Suprapubic skin (tissue), 4 donors: ENCODE measurements around the gene CEP131. TPM values are rescaled to one million over a fixed set of nuclear protein-coding genes. Genes with fewer than 3 reads are reported as not detected.

Experiments used
- DNase-seq, 2 donors: peaks; one replicate each; pipeline ENCODE4 v3.0.0-alpha.2; 2019; ENCODE audit warnings: low spot score in 2 of 2
- H3K27ac ChIP-seq: fragments of 200-600 bp; sonication (generic); one replicate; pipeline ENCODE4 v1.5.1; 2019
- H3K27me3 ChIP-seq: fragments of 200-600 bp; sonication (generic); one replicate; pipeline ENCODE4 v1.5.1; 2019
- H3K36me3 ChIP-seq: fragments of 200-600 bp; sonication (generic); one replicate; pipeline ENCODE4 v1.5.1; 2019
- H3K4me1 ChIP-seq: fragments of 200-600 bp; sonication (generic); one replicate; pipeline ENCODE4 v1.5.1; 2019
- H3K4me3 ChIP-seq: fragments of 200-600 bp; sonication (generic); one replicate; pipeline ENCODE4 v1.5.1; 2019; ENCODE audit warnings: mild to moderate bottlenecking
- H3K9me3 ChIP-seq: fragments of 200-600 bp; sonication (generic); one replicate; pipeline ENCODE4 v1.5.1; 2019
- EP300 ChIP-seq: sonication (generic); formaldehyde crosslinking; IDR thresholded peaks from one replicate; pipeline ENCODE4 v1.6.1; 2017; ENCODE audit warnings: antibody characterized with exemption
- POLR2A ChIP-seq, 2 donors: fragments of 450-650 bp; IDR thresholded peaks; one replicate each; pipeline ENCODE4 v1.6.1; 2017; ENCODE audit warnings: antibody characterized with exemption in 2 of 2, mild to moderate bottlenecking in 2 of 2, moderate library complexity in 2 of 2
- POLR2AphosphoS5 ChIP-seq, 3 donors: sonication (generic); formaldehyde crosslinking; IDR thresholded peaks; one replicate each; pipeline ENCODE4 v1.6.1; 2017; ENCODE audit warnings: antibody characterized with exemption in 3 of 3
- WGBS: methylation state at CpG from one replicate; pipeline ENCODE4 v1.1.5; 2018; 5-methylcytosine and 5-hydroxymethylcytosine counted together
- total RNA-seq, 4 donors: library from RNA; depleted of rRNA; stranded (reverse); fragments of >200 nt; gene quantifications; one replicate each; pipeline ENCODE4 v1.1.0, GENCODE V29; 2016
- TF ChIP-seq, protein P1 (sequence below), 2 donors: fragments of 200-600 bp in 1 of 2; fragments of 450-650 bp in 1 of 2; sonication (generic) in 1 of 2; IDR thresholded peaks; one replicate each; pipeline ENCODE4 v1.5.1; 2016 to 2019; ENCODE audit warnings: antibody characterized with exemption in 2 of 2, mild to moderate bottlenecking in 1 of 2, moderate library complexity in 1 of 2

CEP131 gene
- total RNA-seq, 4 donors from 2014 or later: 4.2 to 9.5 (median 8.0) TPM

DNA sequence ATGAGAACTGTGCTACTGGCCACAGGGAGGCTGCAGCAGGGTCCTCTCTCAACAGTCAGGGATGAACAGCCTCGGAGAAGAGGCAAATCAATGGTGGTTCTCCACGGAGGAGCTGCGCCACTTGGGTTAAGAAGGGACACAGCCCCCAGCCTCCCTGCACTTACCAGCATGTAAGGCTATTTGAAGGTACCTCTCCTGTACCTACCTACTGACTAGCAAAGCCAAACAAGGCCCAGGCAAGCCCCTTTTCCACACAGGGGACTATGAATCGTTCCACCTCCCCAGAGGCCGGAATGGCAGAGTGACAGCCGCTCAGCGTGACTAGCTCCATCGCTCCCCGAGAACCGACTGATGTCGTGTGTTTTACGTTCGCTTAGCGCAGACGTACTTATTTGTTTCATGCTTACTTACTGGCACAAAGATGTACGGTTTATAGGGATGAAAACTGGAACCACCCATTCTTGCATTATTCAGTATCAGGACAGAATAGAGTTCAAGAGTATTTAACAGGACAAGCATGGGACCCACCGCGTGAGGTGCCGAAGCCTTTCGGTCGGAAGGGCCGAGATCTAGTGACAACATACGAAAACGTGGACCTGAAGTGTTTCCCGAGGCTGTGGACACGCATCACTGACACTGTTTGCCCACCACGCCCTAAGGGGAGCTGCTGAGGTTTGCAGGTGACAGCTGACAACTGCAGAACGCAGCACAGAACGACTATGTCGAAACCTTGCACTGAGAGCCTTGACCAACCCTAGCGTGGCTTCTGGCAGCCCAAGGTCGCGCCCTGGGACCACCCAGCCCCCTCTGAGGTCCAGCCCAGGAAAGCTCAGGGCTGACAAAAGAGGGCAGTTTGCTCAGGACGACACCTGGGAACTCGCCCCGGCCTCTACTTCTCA lies 15.1 kb upstream of the CEP131 start:
- WGBS: 43% methylated on average over 32 of the region's 36 CpGs
- Histone ChIP-seq H3K9me3 (no peaks in the 10 kb centered on the region), H3K36me3 (peaks cover 18% of the 10 kb centered on the region), H3K4me1 (peaks cover 45% of the 10 kb centered on the region), H3K27ac (no peak overlapping the region), H3K27me3 (no peaks in the 10 kb centered on the region), H3K4me3 (peak overlapping the region; percentile 90)
- no peak for DNase-seq
- TF ChIP-seq POLR2AphosphoS5 (IDR thresholded peaks at IDR 0.05): no peak

- DNase-seq: no peak
- H3K36me3 ChIP-seq: peaks cover 28% of the 10 kb centered on the region
- H3K9me3 ChIP-seq: no peaks in the 10 kb centered on the region
- no peaks in the 10 kb centered on the region for H3K27me3 ChIP-seq
- TF ChIP-seq POLR2A (IDR thresholded peaks at IDR 0.05): no peak
- no peak for TF ChIP-seq POLR2AphosphoS5 (IDR thresholded peaks at IDR 0.05)
- no peak for TF ChIP-seq EP300
- TF ChIP-seq, protein P1, sequence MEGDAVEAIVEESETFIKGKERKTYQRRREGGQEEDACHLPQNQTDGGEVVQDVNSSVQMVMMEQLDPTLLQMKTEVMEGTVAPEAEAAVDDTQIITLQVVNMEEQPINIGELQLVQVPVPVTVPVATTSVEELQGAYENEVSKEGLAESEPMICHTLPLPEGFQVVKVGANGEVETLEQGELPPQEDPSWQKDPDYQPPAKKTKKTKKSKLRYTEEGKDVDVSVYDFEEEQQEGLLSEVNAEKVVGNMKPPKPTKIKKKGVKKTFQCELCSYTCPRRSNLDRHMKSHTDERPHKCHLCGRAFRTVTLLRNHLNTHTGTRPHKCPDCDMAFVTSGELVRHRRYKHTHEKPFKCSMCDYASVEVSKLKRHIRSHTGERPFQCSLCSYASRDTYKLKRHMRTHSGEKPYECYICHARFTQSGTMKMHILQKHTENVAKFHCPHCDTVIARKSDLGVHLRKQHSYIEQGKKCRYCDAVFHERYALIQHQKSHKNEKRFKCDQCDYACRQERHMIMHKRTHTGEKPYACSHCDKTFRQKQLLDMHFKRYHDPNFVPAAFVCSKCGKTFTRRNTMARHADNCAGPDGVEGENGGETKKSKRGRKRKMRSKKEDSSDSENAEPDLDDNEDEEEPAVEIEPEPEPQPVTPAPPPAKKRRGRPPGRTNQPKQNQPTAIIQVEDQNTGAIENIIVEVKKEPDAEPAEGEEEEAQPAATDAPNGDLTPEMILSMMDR (IDR thresholded peaks at IDR 0.05): no peak
- H3K4me3 ChIP-seq: no peak overlapping the region
- no peak overlapping the region for H3K27ac ChIP-seq
- peaks cover 44% of the 10 kb centered on the region for H3K4me1 ChIP-seq
- 84% methylated on average over 19 of the region's 21 CpGs for WGBS
These were observed 14.0 kb upstream of the CEP131 start for GRCh38 chr17:81236784-81237183.

DNA sequence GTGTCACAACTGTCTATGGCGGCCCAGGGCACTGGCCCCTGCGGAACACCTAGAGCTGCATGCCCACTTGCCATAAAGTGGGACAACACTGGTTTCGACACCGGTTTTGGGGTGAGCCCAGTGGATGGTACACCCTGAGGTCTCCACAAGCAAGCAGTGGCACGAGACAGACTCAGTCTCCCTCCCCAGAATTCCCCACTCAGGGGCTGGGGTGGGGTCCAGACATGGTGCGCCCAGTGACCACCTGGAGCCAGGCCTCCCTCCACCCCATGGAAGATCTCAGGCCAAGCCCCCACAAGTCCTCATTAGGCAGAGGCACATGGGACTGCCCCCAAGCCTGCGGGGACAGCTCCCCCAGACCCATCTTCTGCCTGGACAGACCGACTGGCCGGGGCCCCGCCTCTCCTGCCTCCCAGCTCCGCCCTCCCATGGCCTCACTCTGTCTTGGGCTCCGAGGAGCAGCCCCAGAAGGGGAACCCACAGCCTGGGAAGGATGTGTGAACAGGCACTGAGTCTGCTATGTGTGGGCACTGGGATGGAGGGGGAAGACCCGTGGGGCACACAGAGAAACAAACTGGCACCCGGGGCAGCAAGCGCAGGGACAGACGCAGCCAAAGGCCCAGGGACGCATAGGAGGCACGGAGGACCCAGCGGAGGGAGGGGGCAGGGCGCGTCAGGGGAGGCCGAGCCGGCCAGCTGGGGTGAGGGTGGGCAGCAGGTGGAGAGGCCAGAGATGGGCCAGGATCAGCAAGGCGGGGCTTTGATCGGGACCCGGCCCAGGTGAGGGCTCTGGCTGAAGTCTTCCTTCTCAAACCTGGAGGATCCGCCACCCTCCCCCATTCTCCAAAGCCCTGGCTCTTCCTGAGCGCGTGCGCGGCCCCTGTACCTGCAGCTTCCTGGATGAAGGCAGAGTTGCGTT lies 13.3 kb upstream of the CEP131 start:
- Histone ChIP-seq H3K36me3 (peaks cover 35% of the 10 kb centered on the region), H3K4me3 (no peak overlapping the region), H3K27me3 (no peaks in the 10 kb centered on the region), H3K9me3 (no peaks in the 10 kb centered on the region), H3K4me1 (peaks cover 37% of the 10 kb centered on the region), H3K27ac (no peak overlapping the region)
- no peak for DNase-seq
- TF ChIP-seq POLR2A (IDR thresholded peaks at IDR 0.05) (no peak), EP300 (no peak), POLR2AphosphoS5 (IDR thresholded peaks at IDR 0.05) (no peak)
- TF ChIP-seq, protein P1 (IDR thresholded peaks at IDR 0.05): no peak
- WGBS: 93% methylated on average over 30 of the region's 32 CpGs

- Histone ChIP-seq H3K27me3 (no peaks in the 10 kb centered on the region), H3K27ac (no peak overlapping the region), H3K36me3 (peaks cover 44% of the 10 kb centered on the region), H3K4me3 (no peak overlapping the region), H3K9me3 (no peaks in the 10 kb centered on the region), H3K4me1 (peaks cover 28% of the 10 kb centered on the region)
- WGBS: 86% methylated on average over 18 of the region's 26 CpGs
- DNase-seq: no peak
- no peak for TF ChIP-seq POLR2AphosphoS5 (IDR thresholded peaks at IDR 0.05)
- TF ChIP-seq, protein P1 (IDR thresholded peaks at IDR 0.05): no peak
- no peak for TF ChIP-seq EP300
- no peak for TF ChIP-seq POLR2A (IDR thresholded peaks at IDR 0.05)
These were observed 12.4 kb upstream of the CEP131 start for GRCh38 chr17:81234940-81235821.

DNA sequence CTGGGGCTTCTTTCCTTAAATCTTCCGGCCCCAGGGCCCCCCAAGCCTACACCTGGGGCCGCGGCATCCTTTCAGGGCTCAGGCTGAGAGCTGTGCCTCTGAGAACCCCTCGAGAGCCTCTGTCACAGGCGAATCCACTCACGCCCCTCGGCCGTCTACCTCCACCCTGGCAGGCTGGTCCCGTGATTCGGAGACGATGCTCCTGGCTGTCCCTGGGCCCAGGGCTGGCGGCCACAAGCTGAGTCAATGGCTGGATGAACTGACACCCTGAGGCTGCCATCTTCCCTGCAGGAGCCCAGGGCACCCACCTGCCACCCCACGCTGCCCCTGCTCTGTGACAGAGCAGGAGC lies 11.7 kb upstream of the CEP131 start:
- peaks cover 21% of the 10 kb centered on the region for H3K4me1 ChIP-seq
- H3K27ac ChIP-seq: no peak overlapping the region
- no peaks in the 10 kb centered on the region for H3K27me3 ChIP-seq
- peaks cover 51% of the 10 kb centered on the region for H3K36me3 ChIP-seq
- DNase-seq: no peak
- 95% methylated on average over 13 of the region's 13 CpGs for whole genome bisulfite sequencing
- TF ChIP-seq POLR2AphosphoS5 (IDR thresholded peaks at IDR 0.05) (no peak), EP300 (no peak), POLR2A (IDR thresholded peaks at IDR 0.05) (no peak)
- TF ChIP-seq, protein P1 (IDR thresholded peaks at IDR 0.05): no peak
- H3K9me3 ChIP-seq: no peaks in the 10 kb centered on the region
- no peak overlapping the region for H3K4me3 ChIP-seq
